ENCODE measurements around the gene BID. TPM values are rescaled to one million over a fixed set of nuclear protein-coding genes. Genes with fewer than 3 reads are reported as not detected.

Gene BID
- total RNA-seq, 4 donors from 2014 or later: 4.6 to 18.3 (median 14.9) TPM

GRCh38 chr22:17815703-17816254, 41.5 kb upstream of the BID start:
- Histone ChIP-seq H3K36me3 (peaks cover 15 to 23% of the 10 kb centered on the region in 2 donors), H3K4me3 (replicated peaks in 1 of 3) (no peak overlapping the region), H3K27ac (no peak overlapping the region), H3K27me3 (no peaks in the 10 kb centered on the region), H3K4me1 (no peaks in the 10 kb centered on the region), H3K9me3 (no peaks in the 10 kb centered on the region)
- no peak for DNase-seq
- intact Hi-C loops (cut with DNase I): no loop called here
- TF ChIP-seq CTCF (IDR thresholded peaks at IDR 0.05): no peak
- no peak for TF ChIP-seq POLR2A (IDR thresholded peaks at IDR 0.05)
- WGBS, 2 donors: 88 to 95% methylated on average over 13 of the region's 15 CpGs

GRCh38 chr22:17814830-17815229, 40.6 kb upstream of the BID start:
- Histone ChIP-seq H3K27ac (no peak overlapping the region), H3K36me3 (peaks cover 17 to 23% of the 10 kb centered on the region in 2 donors), H3K4me3 (replicated peaks in 1 of 3) (no peak overlapping the region), H3K27me3 (no peaks in the 10 kb centered on the region), H3K9me3 (no peaks in the 10 kb centered on the region), H3K4me1 (no peaks in the 10 kb centered on the region)
- 93 to 94% methylated on average over 20 of the region's 20 CpGs for WGBS, 2 donors
- no peak for DNase-seq
- intact Hi-C loops (cut with DNase I): no loop called here
- TF ChIP-seq CTCF (IDR thresholded peaks at IDR 0.05): no peak
- no peak for TF ChIP-seq POLR2A (IDR thresholded peaks at IDR 0.05)

DNA sequence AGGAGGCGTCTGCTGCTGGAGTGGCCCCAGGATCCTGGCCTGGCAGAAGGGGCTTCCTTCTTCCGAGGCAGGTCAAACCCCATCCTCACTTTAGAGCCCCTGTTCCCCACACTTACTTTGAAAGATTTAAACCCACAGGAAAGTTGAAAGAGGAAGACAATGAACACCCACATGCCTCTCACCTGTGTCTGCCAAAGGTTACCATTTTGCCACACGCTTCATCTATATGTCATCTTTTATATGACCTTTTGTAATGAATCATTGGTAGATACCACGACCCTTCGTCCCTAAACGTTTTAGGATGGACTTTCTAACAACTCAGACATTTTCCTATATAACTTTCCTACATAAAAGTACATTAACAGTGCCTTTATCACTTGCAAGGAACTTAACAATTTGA, 39.8 kb upstream of the BID start:
- H3K27ac ChIP-seq: no peak overlapping the region
- H3K36me3 ChIP-seq: peaks cover 17 to 23% of the 10 kb centered on the region in 2 donors
- no peaks in the 10 kb centered on the region for H3K9me3 ChIP-seq
- no peaks in the 10 kb centered on the region for H3K27me3 ChIP-seq
- TF ChIP-seq CTCF (IDR thresholded peaks at IDR 0.05) (no peak), POLR2A (IDR thresholded peaks at IDR 0.05) (no peak)
- intact Hi-C loops (cut with DNase I): no loop called here
- no peaks in the 10 kb centered on the region for H3K4me1 ChIP-seq
- WGBS, 2 donors: 91% methylated on average over 6 of the region's 6 CpGs
- DNase-seq: no peak
- no peak overlapping the region for H3K4me3 ChIP-seq (replicated peaks in 1 of 3)

- Histone ChIP-seq H3K36me3 (peaks cover 24 to 32% of the 10 kb centered on the region in 2 donors), H3K27me3 (no peaks in the 10 kb centered on the region), H3K4me1 (no peaks in the 10 kb centered on the region), H3K4me3 (replicated peaks in 1 of 3) (no peak overlapping the region), H3K9me3 (no peaks in the 10 kb centered on the region), H3K27ac (no peak overlapping the region)
- intact Hi-C loops (cut with DNase I): no loop called here
- no peak for DNase-seq
- 95% methylated on average over 4 of the region's 4 CpGs for WGBS, 2 donors
- TF ChIP-seq CTCF (IDR thresholded peaks at IDR 0.05) (no peak), POLR2A (IDR thresholded peaks at IDR 0.05) (no peak)
Measured at GRCh38 chr22:17811119-17811518, 36.9 kb upstream of the BID start.

DNA sequence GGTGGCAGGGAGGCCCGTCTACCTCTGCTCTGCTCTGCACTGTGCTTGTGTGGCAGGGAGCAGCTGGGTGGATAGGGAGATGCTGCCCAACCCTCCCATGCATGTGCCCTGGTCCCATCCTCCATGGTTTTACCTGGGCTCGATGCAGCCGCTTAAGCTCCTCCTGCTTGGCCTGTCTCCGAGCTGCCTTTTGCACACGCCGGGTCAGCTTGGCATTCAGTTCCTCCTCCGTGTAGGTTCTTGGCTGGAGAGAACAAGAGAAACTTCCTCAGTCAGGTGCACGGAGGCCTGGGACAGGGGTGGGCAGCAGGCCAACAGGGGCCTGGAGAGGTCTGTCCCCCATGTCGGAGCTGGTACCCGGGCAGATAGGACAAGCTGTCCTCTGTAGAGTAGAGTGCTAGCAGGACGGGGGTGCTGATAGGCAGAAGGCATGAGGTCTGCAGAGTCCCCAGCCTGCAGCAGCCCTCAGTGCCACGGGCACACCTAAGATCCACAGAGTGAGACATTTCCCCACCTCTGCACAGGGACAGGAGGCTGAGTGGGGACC, 36.4 kb upstream of the BID start:
- 94 to 95% methylated on average over 2 to 11 of the region's 12 CpGs for WGBS, 2 donors
- H3K27me3 ChIP-seq: no peaks in the 10 kb centered on the region
- H3K27ac ChIP-seq: no peak overlapping the region
- TF ChIP-seq CTCF (IDR thresholded peaks at IDR 0.05): no peak
- TF ChIP-seq POLR2A (IDR thresholded peaks at IDR 0.05): no peak
- H3K4me1 ChIP-seq: no peaks in the 10 kb centered on the region
- DNase-seq: no peak
- no peaks in the 10 kb centered on the region for H3K9me3 ChIP-seq
- peaks cover 21 to 30% of the 10 kb centered on the region in 2 donors for H3K36me3 ChIP-seq
- H3K4me3 ChIP-seq (replicated peaks in 1 of 3): no peak overlapping the region
- intact Hi-C loops (cut with DNase I): no loop called here
